Body of pancreas (tissue), 4 donors: ENCODE data around the gene NHERF2. TPM values are rescaled to one million over a fixed set of nuclear protein-coding genes. Genes with fewer than 3 reads are reported as not detected.
A peak's percentile ranks its signal among the peaks of the same experiment; 100 is the strongest.

ENCODE experiments used
- ATAC-seq: fragments of 150-250 bp; one replicate; pipeline ENCODE4 v1.9.1; 2016
- DNase-seq, 4 donors: peaks; one replicate each; pipeline ENCODE4 v3.0.0-alpha.2; 2019
- H3K27ac ChIP-seq, 4 donors: fragments of 200-600 bp; sonication (generic); 1 replicate in 3 of 4; 2 replicates in 1 of 4; pipeline versions ENCODE4 v1.5.1 to v1.6.1; 2016 to 2019; ENCODE audit warnings: mild to moderate bottlenecking in 1 of 4, mixed read lengths in 1 of 4, moderate library complexity in 1 of 4
- H3K27me3 ChIP-seq, 2 donors: fragments of 200-600 bp; sonication (generic); one replicate each; pipeline ENCODE4 v1.6.0; 2016; ENCODE audit warnings: mild to moderate bottlenecking in 1 of 2
- H3K36me3 ChIP-seq, 2 donors: fragments of 200-600 bp; sonication (generic); replicated peaks in 1 of 2; 2 replicates each; pipeline ENCODE4 v1.5.1; 2016; ENCODE audit warnings: low read depth in 2 of 2; ENCODE audit not compliant: insufficient read depth in 1 of 2
- H3K4me1 ChIP-seq: fragments of 200-600 bp; sonication (generic); one replicate; pipeline ENCODE4 v1.6.0; 2016
- H3K4me3 ChIP-seq, 2 donors: fragments of 200-600 bp; sonication (generic); 1 replicate in 1 of 2; 2 replicates in 1 of 2; pipeline ENCODE4 v1.5.1; 2016 to 2019
- H3K9me3 ChIP-seq, 3 donors: fragments of 200-600 bp; sonication (generic); 1 replicate in 2 of 3; 2 replicates in 1 of 3; pipeline ENCODE4 v1.5.1; 2016
- POLR2A ChIP-seq, 3 donors: fragments of 450-650 bp; IDR thresholded peaks; one replicate each; pipeline ENCODE4 v1.6.1; 2016; ENCODE audit warnings: antibody characterized with exemption in 3 of 3, mild to moderate bottlenecking in 2 of 3
- WGBS, 2 donors: methylation state at CpG; one replicate each; pipeline ENCODE4 v1.1.5; 2017; 5-methylcytosine and 5-hydroxymethylcytosine counted together
- intact Hi-C: fragments of 100-400 bp; cut with DNase I; formaldehyde crosslinking; loops from one replicate; pipeline ENCODE4 v1.15.1; 2023
- total RNA-seq, 2 donors: library from RNA; depleted of rRNA; stranded (reverse); fragments of >200 nt; gene quantifications; one replicate each; pipeline ENCODE4 v1.1.0, GENCODE V29; 2016
- TF ChIP-seq, protein P1 (sequence below), 7 experiments: fragments of 450-650 bp in 4 of 7; fragments of 200-600 bp in 3 of 7; sonication (generic) in 3 of 7; IDR thresholded peaks; one replicate each; pipeline ENCODE4 v1.5.1; 2016 to 2019; ENCODE audit warnings: antibody characterized with exemption in 7 of 7

The NHERF2 gene
- total RNA-seq, 2 donors from 2014 or later, result 32.7 to 87.3 TPM

GRCh38 chr16:2025251-2025650, 1.5 kb upstream of the NHERF2 start:
- Histone ChIP-seq H3K36me3 (no peaks in the 10 kb centered on the region), H3K27ac (no peak overlapping the region), H3K27me3 (peaks cover 0 to 5% of the 10 kb centered on the region in 2 donors), H3K4me3 (no peak overlapping the region), H3K4me1 (peaks cover 42% of the 10 kb centered on the region), H3K9me3 (no peaks in the 10 kb centered on the region)
- DNase-seq, result peak in 1 of 4 donors; percentile 13
- no peak for ATAC-seq
- 87 to 100% methylated on average over 1 to 11 of the region's 14 CpGs for WGBS, 2 donors
- TF ChIP-seq POLR2A (IDR thresholded peaks at IDR 0.05), result no peak
- TF ChIP-seq, protein P1, sequence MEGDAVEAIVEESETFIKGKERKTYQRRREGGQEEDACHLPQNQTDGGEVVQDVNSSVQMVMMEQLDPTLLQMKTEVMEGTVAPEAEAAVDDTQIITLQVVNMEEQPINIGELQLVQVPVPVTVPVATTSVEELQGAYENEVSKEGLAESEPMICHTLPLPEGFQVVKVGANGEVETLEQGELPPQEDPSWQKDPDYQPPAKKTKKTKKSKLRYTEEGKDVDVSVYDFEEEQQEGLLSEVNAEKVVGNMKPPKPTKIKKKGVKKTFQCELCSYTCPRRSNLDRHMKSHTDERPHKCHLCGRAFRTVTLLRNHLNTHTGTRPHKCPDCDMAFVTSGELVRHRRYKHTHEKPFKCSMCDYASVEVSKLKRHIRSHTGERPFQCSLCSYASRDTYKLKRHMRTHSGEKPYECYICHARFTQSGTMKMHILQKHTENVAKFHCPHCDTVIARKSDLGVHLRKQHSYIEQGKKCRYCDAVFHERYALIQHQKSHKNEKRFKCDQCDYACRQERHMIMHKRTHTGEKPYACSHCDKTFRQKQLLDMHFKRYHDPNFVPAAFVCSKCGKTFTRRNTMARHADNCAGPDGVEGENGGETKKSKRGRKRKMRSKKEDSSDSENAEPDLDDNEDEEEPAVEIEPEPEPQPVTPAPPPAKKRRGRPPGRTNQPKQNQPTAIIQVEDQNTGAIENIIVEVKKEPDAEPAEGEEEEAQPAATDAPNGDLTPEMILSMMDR (IDR thresholded peaks at IDR 0.05), result no peak
- intact Hi-C loops, result loop anchor here (10.0 kb wide), 1 partner anchor 60 kb away; no protein-coding TSS in a partner anchor

- DNase-seq (no peak), ATAC-seq (no peak)
- 68% methylated on average over 9 to 16 of the region's 16 CpGs for WGBS, 2 donors
- Histone ChIP-seq H3K9me3 (no peaks in the 10 kb centered on the region), H3K4me3 (no peak overlapping the region), H3K27me3 (peaks cover 0 to under 1% of the 10 kb centered on the region in 2 donors), H3K36me3 (no peaks in the 10 kb centered on the region), H3K4me1 (peaks cover 36% of the 10 kb centered on the region), H3K27ac (peak overlapping the region in 2 of 4 donors; percentile 41 to 45)
- TF ChIP-seq POLR2A (IDR thresholded peaks at IDR 0.05), result no peak
- TF ChIP-seq, protein P1 (IDR thresholded peaks at IDR 0.05), result no peak
- intact Hi-C loops, result loop anchor here (10.0 kb wide), 1 partner anchor 59 kb away; no protein-coding TSS in a partner anchor
Measured at GRCh38 chr16:2025878-2026460, 733 bp upstream of the NHERF2 start.

GRCh38 chr16:2027024-2028010, 615 bp downstream of the NHERF2 start:
- TF ChIP-seq, protein P1 (IDR thresholded peaks at IDR 0.05), result peak in 1 of 7 experiments; percentile 44
- TF ChIP-seq POLR2A (IDR thresholded peaks at IDR 0.05), result no peak
- ATAC-seq, result peak; percentile 7
- intact Hi-C loops, result loop anchor here (10.0 kb wide), 1 partner anchor 57 kb away; no protein-coding TSS in a partner anchor
- Histone ChIP-seq H3K36me3 (no peaks in the 10 kb centered on the region), H3K27ac (peak overlapping the region in 2 of 4 donors; percentile 44 to 64), H3K4me1 (peaks cover 36% of the 10 kb centered on the region), H3K4me3 (peak overlapping the region in 1 of 2 donors; percentile 39), H3K9me3 (no peaks in the 10 kb centered on the region), H3K27me3 (no peaks in the 10 kb centered on the region)
- DNase-seq, result no peak
- 8 to 37% methylated on average over 7 to 37 of the region's 76 CpGs for WGBS, 2 donors

- intact Hi-C loops, result loop anchor here (10.0 kb wide), 1 partner anchor 57 kb away; no protein-coding TSS in a partner anchor
- no peaks in the 10 kb centered on the region for H3K9me3 ChIP-seq
- no peaks in the 10 kb centered on the region for H3K36me3 ChIP-seq
- no peak for ATAC-seq
- peaks cover 29% of the 10 kb centered on the region for H3K4me1 ChIP-seq
- TF ChIP-seq, protein P1 (IDR thresholded peaks at IDR 0.05), result no peak
- DNase-seq, result no peak
- 40% methylated on average over 3 of the region's 3 CpGs; no CpG with 5 or more reads in 1 of the 2 donors for WGBS, 2 donors
- no peaks in the 10 kb centered on the region for H3K27me3 ChIP-seq
- peak overlapping the region in 1 of 4 donors; percentile 40 for H3K27ac ChIP-seq
- no peak overlapping the region for H3K4me3 ChIP-seq
Measured at GRCh38 chr16:2028146-2028545, 1.4 kb downstream of the NHERF2 start.
